Activated T-helper 9 cell treated with anti-CD3 and anti-CD28 coated beads, Interleukin-2, amount 50 U/mL, for 16 hours (primary cell): ENCODE measurements around the gene RBPMS2.

Source experiments
- DNase-seq: peaks from one replicate; pipeline ENCODE4 v3.0.0-alpha.2; 2020; ENCODE audit warnings: low read depth

Gene RBPMS2

DNA sequence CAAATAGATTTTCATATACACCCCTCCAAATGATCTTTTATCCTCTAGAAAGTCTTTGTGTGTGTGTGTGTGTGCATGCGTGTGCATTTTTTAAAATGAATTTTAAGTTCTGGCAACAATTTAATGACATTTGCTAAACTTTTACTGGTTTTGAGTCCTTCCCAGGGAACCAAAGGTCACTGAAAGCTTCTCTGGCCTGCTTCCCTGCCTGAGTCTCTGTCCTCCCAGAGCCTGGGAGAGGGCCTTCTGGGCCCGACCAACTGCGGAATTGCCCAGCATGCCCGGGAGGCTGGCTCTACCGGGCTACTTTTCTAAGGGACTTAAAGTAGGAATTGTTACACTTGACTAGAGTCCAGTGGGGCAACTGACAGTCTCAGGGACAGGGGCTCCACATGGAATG is 7.4 kb upstream of the RBPMS2 start:
- DNase-seq = no peak

DNA sequence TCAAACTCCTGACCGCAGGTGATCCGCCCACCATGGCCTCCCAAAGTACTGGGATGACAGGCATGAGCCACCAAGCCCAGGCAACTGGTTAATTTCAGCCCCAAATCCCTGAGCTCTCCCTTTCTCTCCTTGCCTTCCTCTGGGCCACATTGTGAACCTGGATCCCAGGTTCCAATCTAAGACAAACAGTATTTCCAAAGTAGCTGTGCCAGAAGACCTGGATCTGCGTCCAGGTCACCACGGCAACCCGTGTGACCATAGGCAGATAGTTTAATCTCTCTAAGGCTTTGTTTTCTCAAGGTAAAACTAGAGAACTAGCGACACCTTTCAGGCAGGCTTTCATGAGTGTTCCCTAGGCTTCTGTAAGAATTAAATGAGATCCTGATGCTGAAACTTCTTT is 5.9 kb upstream of the RBPMS2 start:
- no peak for DNase-seq

DNA sequence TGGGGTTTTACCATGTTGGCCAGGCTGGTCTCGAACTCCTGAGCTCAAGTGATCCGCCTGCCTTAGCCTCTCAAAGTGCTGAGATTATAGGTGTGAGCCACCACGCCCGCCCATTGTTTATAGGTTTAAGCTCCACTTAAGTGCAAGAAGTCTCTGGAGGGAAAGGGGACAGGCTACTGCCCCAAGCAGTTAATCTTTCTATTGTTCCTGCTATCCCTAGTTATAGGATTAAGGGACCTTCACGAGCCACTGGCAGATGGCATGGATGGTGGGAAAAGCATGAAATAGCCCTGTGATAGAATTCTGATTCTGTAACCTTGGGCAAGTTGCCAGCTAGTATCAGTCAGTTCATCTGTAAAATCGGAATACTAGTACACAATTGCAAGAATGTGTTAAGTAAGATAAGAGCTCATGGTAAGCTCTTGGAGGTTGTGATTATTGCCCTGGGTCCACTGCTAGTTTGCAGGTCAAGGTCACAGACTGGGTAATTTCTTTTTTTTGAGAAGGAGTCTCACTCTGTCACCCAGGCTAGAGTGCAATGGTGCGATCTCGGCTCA is 5.3 kb upstream of the RBPMS2 start:
- DNase-seq = no peak

DNA sequence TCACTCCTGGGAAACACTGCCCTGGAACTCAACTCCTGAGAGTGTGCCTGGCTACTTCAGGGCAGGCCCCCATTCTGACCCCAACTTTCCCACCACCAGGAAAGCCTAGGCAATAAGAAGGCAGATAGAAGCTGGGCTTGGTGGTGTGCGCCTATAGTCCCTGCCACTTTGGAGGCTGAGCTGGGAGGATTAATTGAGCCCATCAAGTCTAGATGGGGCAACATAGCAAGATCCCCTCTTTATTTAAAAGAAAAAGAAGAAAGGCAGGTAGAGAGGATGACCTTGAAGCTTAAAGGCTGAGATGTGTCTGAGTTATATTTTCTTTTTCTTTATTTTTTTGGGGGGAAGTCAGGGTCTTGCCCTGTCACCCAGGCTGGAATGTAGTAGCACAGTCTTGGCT is 4.2 kb upstream of the RBPMS2 start:
- no peak for DNase-seq

DNA sequence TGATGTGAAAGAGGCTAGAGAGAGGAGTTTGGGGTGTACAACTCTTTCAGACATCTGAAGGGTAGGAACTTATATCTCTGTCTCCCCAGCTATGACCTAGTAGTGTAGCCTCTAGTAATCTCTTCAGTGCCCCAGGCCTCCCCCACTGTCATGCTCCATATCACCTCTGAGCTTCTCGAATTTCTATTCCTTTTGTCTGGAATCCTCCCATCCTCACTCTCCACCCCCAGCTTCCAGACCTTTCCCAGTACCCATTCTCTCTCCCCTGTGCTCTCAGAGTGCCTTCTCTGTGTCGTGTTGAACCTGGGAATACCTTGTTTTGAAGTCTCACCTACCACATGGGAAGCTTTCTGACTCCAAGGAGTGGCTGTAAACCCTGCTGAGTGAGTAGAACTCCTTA is 3.6 kb upstream of the RBPMS2 start:
- no peak for DNase-seq

DNA sequence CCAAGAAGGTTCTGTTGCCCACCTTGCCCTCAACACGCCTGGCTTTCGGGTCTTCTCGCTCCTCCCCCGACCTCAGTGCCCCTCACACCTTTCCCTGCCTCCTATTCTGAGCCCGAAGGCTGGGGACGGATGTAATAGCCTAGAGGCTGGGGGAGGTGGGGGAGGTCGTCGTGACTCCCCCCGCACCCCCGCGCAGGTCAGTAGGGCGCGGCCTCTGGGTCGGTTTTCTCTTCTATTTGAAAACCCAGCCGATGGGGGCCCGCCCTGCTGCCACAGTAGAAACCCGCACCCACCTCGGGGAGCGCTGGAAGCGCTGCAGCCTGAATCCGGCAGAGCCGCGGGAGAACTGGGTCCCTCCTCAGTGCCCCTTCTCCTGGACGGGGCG is 1.0 kb upstream of the RBPMS2 start:
- no peak for DNase-seq

DNA sequence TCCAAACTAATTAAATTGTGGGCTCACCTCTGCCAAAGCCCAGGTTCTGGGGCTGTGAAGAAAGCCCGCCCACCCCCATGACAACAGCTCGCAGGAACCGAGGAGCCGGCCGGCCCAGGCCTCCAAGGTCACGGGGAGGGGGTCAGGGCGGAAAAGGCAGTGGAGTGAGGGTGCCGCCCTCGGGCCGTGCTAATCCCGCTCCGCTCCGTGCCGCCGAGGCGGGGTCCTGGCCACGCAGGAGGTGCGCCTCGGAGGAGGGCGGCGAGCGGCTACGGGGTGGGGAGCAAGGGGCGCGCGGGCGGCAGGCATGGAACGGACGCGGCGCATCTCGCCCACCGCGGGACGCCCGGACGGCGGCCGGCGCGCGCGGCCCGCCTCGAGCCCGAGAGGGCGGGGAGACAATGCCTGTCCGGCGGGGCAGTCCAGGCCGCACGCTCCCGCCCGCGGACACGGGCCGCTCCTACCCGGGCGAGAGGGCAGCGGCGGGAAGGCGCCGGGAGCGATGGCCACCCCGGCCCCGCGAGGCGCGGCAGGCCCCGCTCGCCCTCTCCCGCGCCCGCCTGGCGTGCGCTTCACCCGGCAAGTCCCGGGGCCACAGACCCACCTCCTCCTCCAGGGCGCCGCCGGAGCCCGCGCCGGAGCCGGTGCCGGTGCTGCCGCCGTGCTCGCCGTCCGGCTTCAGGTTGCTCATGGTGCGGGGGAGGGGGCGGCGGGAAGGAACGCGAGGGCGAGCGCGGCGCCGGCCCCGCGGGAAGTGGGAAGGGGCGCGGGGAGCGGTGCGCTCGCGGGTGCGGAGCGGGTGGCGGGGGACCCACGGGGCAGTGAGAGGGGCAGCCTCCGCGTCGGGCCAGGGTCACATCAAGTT is 528 bp downstream of the RBPMS2 start:
- no peak for DNase-seq

DNA sequence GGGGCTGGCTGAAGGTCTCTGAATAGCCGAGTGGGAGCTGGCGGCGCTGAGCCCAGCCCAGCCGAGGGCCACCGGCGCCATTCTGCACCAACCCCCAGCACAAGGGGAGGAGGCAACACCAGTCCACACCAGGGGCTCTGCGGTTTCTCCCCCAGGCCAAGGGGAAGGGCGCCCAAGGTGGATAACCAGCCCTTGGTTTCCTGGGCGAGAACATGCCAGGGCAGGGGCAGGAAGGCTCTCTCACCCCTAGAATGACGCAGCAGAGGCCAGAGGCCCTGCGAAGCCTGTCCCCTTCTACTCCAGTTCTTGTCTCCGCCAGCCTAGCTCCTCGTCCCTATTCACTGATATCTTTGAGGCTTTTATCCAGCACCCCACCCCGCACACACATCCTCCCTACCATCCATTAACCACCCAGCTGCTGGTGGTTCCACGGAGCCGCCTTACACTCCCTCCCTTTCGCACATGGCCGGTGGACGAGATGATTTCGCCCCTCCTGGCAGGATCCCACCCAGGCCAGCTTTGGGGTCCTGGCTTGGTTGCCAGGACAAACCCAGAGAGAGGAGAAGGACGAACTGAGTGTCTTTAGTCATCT is 1.3 kb downstream of the RBPMS2 start:
- no peak for DNase-seq

DNA sequence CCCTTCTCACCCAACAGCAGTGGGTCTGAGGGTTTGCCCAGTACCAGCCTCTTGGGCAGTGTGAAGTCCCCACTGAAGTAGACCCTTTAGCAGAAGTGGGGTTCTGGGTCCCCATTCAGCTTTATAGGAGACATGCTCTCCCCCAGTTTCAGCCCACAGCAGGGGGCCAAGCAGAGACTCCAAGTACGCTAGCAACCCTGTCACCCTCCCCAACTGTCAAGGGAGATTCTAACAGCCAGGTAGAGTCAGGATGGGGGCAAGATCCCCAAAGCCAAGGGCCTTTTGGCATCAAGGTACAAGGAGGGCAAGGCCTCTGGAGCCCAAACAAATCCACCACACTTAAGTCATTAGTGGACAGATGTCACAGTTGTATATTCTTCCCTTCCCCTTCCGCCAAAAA is 1.8 kb downstream of the RBPMS2 start:
- DNase-seq = no peak

DNA sequence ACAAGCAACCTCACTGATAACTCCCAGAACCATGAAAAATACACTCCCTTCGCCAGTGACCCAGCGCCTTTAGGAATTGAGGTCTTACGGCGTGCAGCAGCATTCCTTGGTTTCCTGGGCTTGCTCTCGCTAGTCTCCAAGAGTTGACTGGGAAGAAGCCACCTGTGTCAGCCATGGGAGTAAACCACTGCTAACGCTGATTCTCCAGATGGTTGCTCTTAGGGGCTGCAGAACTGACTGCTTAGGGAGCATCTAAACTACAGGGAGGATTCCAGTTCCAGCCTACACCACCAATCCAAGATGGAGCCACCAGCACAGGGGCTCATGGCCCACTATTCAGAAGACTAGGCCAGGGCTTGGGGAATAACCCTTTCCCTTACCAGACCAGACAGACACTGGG is 2.4 kb downstream of the RBPMS2 start:
- DNase-seq = no peak

DNA sequence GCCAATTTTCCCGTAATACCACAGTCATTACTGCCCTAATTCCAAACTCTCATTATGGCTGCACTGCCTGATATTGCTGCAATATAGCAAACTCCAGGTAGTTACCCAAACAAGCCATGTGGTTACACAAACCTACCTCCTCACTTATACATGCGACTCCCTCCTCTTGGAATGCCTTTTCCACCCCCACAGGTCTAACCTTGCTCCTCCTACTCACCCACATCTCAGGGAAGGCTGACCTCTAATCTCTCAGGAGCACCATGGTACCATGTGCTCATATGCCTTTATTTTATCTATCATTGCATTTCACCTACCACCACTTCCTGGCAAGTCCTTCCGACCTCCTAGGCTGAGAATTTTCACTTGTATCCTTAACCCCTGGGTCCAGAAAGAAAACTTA is 2.9 kb downstream of the RBPMS2 start:
- no peak for DNase-seq

DNA sequence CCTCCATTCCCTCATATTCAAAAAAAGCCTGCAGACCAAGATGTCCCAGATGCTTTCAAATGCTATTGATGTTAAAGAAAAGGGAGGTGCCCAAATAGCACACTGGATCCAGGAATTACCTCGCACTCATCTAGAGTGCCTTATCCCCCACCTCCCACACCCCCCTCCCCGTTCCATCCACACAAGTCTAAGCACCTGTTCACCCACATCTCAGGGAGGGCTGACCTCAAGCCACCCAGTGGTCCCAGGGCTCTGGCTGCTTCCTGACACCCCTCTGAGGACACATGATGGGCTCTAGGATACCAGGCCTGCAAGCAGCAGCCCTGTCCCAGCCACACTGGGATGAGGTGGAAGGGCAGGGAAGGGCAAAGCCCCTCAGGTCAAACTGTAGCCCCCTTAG is 4.8 kb downstream of the RBPMS2 start:
- DNase-seq = no peak

DNA sequence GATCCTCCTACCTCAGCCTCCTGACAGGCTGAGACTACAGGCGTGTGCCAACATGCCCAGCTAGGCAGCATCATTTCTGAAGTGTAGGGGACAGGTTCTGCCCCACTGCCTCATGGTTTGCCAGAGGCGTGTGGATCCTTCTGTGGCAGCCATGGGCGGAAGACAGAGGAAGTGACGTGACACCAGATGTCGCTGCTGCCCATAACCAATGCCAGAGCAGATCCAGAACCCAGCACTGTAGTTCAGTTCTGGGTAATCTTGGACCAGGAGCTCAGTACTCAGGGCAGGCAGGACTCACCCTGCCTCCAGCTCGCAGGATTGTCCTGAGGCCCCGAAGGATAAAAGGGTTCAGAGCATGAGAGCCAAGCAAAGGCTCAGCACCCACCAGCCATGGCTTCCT is 8.2 kb downstream of the RBPMS2 start:
- DNase-seq = no peak

DNA sequence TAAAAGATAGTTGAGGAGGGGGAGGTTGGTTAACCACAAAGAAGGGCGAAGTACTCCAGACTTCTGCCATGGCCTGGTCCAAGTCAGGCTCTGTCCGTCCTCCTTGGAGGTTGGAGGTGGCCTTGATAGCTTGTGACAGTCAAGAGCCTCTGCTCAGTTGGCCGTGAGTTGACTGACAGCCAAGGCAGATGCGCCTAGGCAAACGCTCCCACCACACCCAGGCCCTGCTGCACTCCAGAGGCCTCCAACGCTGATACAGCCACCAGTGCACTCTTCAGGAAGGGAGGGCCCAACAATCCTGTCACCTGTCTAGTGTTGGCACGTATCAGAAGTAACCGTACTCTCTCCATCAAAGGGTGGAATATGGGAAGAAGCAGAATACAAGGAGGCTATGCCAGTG is 9.3 kb downstream of the RBPMS2 start:
- DNase-seq = no peak

DNA sequence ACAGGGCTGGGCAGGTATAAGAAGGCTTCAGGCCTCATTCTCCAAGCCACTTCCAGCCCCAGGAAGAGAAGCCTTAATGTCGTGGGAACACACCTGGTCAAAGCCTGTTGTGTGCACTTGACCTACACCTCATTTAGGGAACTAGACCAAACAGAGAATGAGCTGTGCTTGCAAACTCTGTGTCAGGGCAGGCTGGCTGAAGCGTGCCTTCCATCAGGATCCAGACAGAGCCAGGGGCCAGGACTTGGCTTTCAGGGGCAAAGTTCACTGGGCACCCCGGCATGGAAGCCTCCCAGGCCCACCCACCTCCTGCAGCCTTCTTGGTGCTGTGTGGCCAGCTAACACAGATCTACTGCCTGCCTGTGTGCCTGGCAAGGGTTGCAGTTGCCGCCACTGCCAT is 11.5 kb downstream of the RBPMS2 start:
- DNase-seq = no peak

DNA sequence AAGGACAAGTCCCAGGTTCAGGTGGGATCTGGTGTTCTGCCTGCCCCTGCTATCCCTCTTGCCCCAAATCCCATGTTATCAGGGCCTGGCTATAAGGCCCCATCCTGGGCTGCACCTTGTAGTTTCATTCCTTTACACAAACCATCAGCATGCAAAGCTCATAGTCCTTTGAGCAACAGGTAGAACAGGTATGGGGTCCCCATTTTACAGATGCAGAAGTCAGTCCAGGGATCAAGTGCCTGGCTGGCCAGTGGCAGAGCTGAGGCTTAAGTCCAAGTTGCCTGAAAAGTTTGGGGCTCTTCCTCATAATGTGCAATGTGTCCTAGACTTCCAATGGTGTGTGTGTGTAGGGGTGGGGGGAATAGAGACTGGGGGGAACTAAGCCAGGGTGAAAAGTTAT is 11.9 kb downstream of the RBPMS2 start:
- DNase-seq = no peak

DNA sequence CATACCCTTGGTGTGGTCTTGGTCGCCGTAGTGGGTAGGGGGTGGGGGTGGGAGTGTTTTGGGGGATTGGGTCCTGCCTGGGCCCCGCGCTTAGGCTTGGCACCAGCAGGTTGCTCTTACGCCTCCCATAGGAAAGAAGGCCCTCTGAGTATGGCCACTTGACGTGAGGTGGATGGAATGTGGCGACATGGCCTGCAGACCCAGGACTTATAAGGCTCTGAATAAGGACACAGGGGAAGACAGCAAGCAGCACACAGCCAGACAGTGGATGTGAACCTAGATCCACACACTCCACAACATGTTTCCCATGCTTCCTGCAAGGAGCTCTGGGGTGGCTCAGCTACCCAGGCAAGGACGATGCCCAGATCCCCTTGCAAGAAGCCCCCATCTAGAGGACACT is 12.4 kb downstream of the RBPMS2 start:
- no peak for DNase-seq

DNA sequence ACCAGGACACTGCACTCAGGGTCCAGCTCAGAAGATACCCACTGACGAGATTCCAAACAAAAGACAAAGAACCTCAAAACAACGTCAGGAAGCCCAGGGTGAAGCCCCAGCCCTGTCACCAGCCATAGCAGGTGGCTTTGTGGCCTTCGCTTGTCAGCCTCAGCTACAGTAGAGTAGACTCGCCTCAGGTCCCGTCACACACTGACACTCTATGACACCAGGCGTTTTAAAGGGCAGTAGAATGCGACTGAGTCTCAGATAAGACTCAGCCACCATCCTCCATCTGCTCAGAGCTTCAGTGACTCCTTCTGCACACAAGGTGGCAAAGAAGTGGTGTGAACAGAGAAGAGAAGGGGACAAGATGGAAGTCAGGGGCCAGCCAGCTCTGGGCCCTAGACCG is 12.8 kb downstream of the RBPMS2 start:
- no peak for DNase-seq

DNA sequence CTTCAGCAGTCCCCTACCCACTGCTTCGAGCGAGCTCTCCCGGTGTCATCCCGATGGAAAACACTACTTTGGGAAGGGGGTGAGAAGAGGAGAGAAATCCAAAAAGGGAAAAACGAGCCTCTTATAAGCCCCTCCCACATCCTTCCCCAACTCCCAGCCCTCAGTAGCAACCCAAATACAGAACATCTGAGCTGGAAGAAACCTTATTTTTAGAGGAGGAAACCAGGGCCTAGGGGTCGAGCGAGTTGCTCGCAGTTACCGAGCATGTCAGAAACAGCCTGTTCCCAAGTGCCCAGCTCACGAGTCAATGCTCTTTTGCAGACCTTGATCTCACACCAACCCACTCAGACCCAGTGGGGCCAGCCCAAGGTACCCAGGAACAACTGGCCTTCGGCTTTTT is 14.2 kb downstream of the RBPMS2 start:
- DNase-seq = no peak

DNA sequence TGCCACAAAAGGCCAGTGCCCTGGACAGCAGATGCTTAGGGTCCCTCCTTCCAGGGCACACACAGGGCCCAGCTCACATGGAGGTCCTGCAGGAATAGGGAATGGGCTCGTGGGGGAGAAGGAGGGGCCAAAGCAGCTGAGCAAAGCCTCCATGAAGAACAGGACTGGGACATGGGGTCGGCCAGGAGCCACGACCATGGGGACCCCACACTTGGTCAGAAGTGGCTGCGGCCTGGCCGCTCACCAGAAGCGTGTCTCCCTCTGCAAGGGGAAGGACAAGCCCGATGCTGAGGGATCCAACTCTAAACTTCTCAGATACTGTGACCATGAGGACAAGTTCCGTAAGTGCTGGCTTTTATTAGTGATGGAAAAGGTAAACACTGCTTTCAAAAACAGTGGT is 15.3 kb downstream of the RBPMS2 start:
- no peak for DNase-seq

DNA sequence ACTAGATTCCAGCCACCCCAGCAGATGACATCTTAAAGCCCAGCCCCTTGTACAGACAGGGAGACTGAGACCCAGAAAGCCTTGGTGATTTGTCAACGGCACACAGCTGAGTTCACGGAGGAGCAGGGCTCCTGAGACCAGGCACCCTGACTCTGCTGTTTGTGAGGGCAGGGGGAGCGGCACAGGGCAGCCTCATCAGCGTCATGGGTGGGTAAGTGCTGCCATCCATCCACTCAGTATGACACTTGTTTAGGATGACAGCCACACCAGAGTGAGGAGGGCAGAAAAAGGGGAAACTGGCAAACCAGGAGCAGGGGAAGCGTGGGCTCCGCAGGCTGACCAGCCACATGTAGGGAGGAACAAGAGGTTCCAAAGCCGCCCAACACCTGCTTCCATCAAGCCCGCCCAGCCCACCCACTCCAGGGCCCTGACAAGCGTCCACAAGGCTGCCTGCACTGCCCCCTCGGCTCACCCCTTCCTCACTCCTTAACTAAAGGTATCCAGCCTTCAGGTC is 19.9 kb downstream of the RBPMS2 start:
- DNase-seq = no peak

DNA sequence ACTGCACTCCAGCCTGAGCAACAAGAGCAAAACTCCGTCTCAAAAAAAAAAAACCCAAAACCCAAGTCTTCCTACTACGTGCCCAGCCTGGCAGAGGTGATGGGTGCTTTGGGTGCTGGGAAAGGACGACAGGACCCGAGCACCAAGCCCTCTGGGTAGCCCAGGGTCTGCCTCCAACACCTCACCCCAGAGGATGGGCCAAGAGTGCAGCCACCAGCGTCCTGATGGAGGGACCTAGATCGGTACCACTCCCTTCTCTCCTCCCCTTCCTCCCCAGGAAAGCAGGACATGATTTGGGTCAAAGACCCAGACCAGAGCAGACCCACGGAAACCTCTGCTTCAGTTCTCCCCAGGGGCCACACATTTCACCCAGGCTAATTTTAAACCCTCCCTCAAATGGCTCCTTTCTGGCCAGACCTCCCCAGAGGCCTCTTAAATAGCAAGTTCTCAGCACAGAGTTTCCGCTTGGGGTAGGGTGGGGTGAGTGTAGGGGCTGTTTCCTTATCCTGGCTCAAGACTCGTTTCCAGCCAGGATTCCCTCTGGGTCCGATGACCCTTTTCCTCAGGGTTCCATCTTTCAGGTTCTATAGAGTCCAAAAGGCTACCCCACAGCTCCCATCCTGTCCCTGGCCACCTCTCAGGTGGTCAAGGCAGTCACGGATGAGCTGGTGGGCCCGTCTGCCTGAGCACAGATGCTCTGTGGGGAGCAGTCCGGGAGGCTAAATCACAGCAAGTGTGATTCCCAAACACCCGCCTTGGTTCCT is 20.5 kb downstream of the RBPMS2 start:
- no peak for DNase-seq
